ENCODE measurements around the gene POLR2H. TPM values are rescaled to one million over a fixed set of nuclear protein-coding genes. Genes with fewer than 3 reads are reported as not detected.

POLR2H gene
- total and polyA plus RNA-seq, 2 of the 4 experiments (the other 2 are of a cell fraction): 47.7 to 130 TPM

DNA sequence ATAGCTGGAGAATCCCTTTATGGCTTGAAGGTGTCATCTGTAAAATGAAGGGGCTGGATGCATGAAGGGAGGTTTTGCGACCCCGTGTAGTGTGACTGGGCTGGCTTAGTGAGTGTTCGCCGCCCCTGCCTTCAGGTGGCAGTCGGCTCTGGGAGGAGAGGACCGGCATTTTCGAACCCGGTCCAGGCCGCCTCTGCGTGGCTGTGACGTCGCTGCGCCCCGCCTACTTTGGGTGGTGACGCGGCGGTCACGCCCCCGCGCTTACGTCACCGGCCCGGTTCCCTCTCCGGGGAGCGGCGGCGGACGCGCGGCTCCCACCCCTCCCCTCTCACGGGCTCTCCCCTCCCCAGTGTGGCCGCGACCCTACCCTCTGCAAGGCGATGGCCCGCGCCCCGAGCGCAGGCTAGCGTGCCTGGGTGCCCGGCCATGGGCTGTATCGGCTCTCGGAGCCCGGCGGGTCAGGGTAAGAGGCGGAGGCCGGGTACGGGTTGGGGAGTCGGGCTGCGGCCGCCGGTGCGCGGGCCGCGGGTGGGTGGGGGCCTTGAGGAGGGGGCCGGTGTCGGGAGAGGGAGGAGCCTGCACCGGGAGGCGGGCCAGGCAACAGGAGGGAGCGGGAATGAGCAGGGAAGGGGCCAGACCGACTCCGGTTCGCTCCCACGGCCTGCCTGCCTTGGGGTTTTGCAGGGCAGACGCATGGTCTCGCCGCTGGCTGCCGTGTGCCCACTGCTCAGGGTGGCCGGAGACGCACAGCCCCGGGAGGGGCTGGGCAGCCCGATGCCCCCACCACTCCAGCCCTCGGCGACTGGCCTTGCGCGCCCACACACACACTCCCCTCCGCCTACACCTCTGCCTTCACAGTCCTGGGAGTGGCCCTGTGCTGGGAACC, 25.6 kb upstream of the POLR2H start (continued):
- TF ChIP-seq CHD1 (IDR thresholded peaks at IDR 0.05; ENCODE audit: low read depth, low read length) (no peak), POLR2A (IDR thresholded peaks at IDR 0.05; ENCODE audit: low read depth, low read length) (peak; percentile 61), CEBPB (IDR thresholded peaks at IDR 0.05; ENCODE audit: low read depth, low read length) (peak; percentile 61), NFE2L2 (IDR thresholded peaks at IDR 0.05; ENCODE audit: low read depth, low read length) (no peak)

All from IMR-90 (cell line).